ENCODE results near the gene SLIT1. TPM values are rescaled to one million over a fixed set of nuclear protein-coding genes. Genes with fewer than 3 reads are reported as not detected.

Gene SLIT1
- total RNA-seq, 4 donors from 2014 or later, result under 0.01 to 0.78 (median 0.15) TPM

- Histone ChIP-seq H3K36me3 (no peaks in the 10 kb centered on the region), H3K4me1 (no peaks in the 10 kb centered on the region), H3K4me3 (replicated peaks in 1 of 3) (no peak overlapping the region), H3K9me3 (no peaks in the 10 kb centered on the region), H3K27me3 (no peaks in the 10 kb centered on the region), H3K27ac (no peak overlapping the region)
- TF ChIP-seq, protein P1, sequence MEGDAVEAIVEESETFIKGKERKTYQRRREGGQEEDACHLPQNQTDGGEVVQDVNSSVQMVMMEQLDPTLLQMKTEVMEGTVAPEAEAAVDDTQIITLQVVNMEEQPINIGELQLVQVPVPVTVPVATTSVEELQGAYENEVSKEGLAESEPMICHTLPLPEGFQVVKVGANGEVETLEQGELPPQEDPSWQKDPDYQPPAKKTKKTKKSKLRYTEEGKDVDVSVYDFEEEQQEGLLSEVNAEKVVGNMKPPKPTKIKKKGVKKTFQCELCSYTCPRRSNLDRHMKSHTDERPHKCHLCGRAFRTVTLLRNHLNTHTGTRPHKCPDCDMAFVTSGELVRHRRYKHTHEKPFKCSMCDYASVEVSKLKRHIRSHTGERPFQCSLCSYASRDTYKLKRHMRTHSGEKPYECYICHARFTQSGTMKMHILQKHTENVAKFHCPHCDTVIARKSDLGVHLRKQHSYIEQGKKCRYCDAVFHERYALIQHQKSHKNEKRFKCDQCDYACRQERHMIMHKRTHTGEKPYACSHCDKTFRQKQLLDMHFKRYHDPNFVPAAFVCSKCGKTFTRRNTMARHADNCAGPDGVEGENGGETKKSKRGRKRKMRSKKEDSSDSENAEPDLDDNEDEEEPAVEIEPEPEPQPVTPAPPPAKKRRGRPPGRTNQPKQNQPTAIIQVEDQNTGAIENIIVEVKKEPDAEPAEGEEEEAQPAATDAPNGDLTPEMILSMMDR (IDR thresholded peaks at IDR 0.05), result no peak
- TF ChIP-seq POLR2A (IDR thresholded peaks at IDR 0.05), result no peak
- intact Hi-C loops (cut with DNase I), result no loop called here
- DNase-seq, result no peak
- 88 to 93% methylated on average over 11 to 14 of the region's 14 CpGs for WGBS, 2 donors
Measured at GRCh38 chr10:97043563-97043855, 142.2 kb downstream of the SLIT1 start.

GRCh38 chr10:97042716-97043562 lies 142.8 kb downstream of the SLIT1 start:
- TF ChIP-seq, protein P1 (IDR thresholded peaks at IDR 0.05), result no peak
- TF ChIP-seq POLR2A (IDR thresholded peaks at IDR 0.05), result no peak
- Histone ChIP-seq H3K36me3 (no peaks in the 10 kb centered on the region), H3K4me1 (peaks cover 2% of the 10 kb centered on the region in 2 donors), H3K27ac (no peak overlapping the region), H3K27me3 (no peaks in the 10 kb centered on the region), H3K4me3 (replicated peaks in 1 of 3) (no peak overlapping the region), H3K9me3 (no peaks in the 10 kb centered on the region)
- intact Hi-C loops (cut with DNase I), result no loop called here
- DNase-seq, result no peak
- 92 to 93% methylated on average over 27 to 37 of the region's 38 CpGs for WGBS, 2 donors

GRCh38 chr10:97042081-97042480 lies 143.7 kb downstream of the SLIT1 start:
- intact Hi-C loops (cut with DNase I), result no loop called here
- H3K27ac ChIP-seq, result no peak overlapping the region
- no peaks in the 10 kb centered on the region for H3K36me3 ChIP-seq
- peaks cover 8 to 9% of the 10 kb centered on the region in 2 donors for H3K4me1 ChIP-seq
- no peak for DNase-seq
- 89 to 92% methylated on average over 5 of the region's 5 CpGs for WGBS, 2 donors
- H3K4me3 ChIP-seq (replicated peaks in 1 of 3), result no peak overlapping the region
- no peak for TF ChIP-seq POLR2A (IDR thresholded peaks at IDR 0.05)
- TF ChIP-seq, protein P1 (IDR thresholded peaks at IDR 0.05), result no peak
- no peaks in the 10 kb centered on the region for H3K27me3 ChIP-seq
- H3K9me3 ChIP-seq, result no peaks in the 10 kb centered on the region

DNA sequence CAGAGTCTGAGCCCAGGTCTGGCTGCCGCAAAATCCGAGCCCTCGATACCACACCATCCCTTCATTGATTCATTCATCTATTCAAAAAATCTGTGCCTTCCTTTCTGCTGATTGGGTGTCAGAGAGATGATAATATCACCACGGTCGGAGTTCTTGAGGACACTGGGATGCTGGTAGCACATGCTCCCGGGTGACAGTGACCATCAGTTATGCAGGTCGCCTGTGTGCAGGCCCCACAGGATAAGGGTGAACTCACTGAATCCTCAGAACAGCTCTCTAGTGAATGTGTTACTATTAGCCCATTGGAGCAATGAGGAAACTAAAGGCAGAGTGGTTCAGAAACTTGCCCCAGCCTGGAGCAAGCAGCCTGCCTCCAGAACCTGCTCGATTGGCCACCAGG lies 145.1 kb downstream of the SLIT1 start:
- Histone ChIP-seq H3K9me3 (no peaks in the 10 kb centered on the region), H3K27ac (no peak overlapping the region), H3K4me1 (peaks cover 8 to 9% of the 10 kb centered on the region in 2 donors), H3K4me3 (replicated peaks in 1 of 3) (no peak overlapping the region), H3K36me3 (no peaks in the 10 kb centered on the region), H3K27me3 (no peaks in the 10 kb centered on the region)
- intact Hi-C loops (cut with DNase I), result no loop called here
- DNase-seq, result no peak
- 86 to 89% methylated on average over 8 of the region's 8 CpGs for WGBS, 2 donors
- TF ChIP-seq, protein P1 (IDR thresholded peaks at IDR 0.05), result no peak
- no peak for TF ChIP-seq POLR2A (IDR thresholded peaks at IDR 0.05)

- no peaks in the 10 kb centered on the region for H3K27me3 ChIP-seq
- TF ChIP-seq POLR2A (IDR thresholded peaks at IDR 0.05), result no peak
- TF ChIP-seq, protein P1 (IDR thresholded peaks at IDR 0.05), result no peak
- no peaks in the 10 kb centered on the region for H3K36me3 ChIP-seq
- H3K4me3 ChIP-seq (replicated peaks in 1 of 3), result no peak overlapping the region
- intact Hi-C loops (cut with DNase I), result no loop called here
- H3K9me3 ChIP-seq, result no peaks in the 10 kb centered on the region
- peaks cover 8 to 9% of the 10 kb centered on the region in 2 donors for H3K4me1 ChIP-seq
- no peak for DNase-seq
- whole genome bisulfite sequencing, 2 donors, result 94 to 97% methylated on average over 7 to 9 of the region's 9 CpGs
- H3K27ac ChIP-seq, result no peak overlapping the region
Measured at GRCh38 chr10:97040248-97040584, 145.5 kb downstream of the SLIT1 start.

Measured in thyroid gland (tissue), 4 donors.